Measurements from ENCODE around the gene SPOUT1. TPM values are rescaled to one million over a fixed set of nuclear protein-coding genes. Genes with fewer than 3 reads are reported as not detected.
A peak's percentile ranks its signal among the peaks of the same experiment; 100 is the strongest.

SPOUT1 gene
- total and polyA plus RNA-seq, 2 of the 13 experiments (the other 11 are each of a cell fraction or from before 2014, with no cell fraction given): 39.0 to 45.8 TPM

DNA sequence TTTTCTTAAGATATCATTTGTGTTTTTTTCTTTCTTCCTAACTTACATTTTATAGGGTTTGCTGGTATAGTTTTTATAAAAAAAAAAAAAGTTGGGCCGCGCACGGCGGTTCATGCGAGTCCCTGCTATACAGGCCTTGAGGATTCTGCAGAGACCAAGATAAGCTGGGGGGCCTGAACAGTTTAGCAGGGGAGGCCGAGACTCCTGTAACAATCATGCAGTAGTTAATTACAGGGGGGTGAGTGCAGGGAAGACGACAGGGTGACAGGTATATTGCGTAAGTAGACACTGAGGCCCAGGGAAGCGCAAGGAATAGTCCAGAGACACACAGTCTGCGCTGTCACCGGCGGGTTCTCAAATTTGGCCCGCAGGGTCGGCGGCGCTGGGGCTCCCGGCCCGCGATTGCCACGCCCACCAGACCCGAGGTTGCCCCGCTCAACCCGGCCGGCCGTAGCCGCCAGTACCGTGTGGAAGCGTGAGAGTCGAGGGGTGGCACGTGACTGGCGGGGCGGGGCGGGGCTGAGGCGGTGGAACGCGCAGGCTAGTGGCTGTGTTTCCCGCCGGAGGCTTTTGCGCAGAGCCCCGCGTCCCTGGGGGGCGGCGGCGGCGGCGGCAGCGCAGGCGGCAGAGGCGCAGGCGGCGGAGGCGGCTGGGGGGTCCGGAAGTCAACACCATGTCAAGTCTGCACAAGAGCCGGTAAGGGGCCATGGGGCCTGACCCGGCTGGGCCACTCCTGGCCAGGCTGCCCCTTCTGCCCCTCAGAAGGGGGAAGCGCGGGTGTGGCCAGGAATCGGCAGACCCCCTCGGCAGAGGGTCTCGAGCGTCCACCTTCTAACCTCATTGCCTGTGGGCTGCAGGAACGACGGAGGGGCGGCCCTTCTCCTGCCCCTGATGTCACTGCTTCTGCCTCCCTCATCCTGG lies 42.7 kb downstream of the SPOUT1 start, which contains the start of gene TBC1D13 (continued):
- TF ChIP-seq, protein P1, sequence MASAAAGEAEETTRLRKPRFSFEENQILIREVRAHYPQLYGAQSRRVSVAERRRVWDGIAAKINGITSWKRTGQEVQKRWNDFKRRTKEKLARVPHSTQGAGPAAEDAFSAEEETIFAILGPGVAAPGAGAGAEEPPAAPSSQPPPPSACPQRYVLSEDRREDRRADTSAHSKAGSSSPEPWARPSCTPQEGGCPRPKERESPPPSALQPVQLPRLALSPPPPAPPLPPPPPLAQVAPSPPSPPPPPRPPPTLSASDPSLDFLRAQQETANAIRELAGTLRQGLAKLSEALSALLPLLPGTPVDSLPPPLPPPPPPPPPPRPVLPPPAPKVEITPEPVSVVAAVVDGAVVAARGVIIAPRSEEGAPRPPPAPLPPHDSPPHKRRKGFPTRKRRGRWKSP (CRISPR knock-in tag; IDR thresholded peaks at IDR 0.05): peak; percentile 95
- TF ChIP-seq SMAD3 (CRISPR knock-in tag; IDR thresholded peaks at IDR 0.05) (peak; percentile 76), ARID5B (CRISPR knock-in tag; IDR thresholded peaks at IDR 0.05) (peak; percentile 82), ZBTB3 (CRISPR knock-in tag; IDR thresholded peaks at IDR 0.05; ENCODE audit: borderline replicate concordance, low read depth) (no peak), ZNF350 (CRISPR knock-in tag; IDR thresholded peaks at IDR 0.05; ENCODE audit: borderline replicate concordance, low read depth) (peak; percentile 94), ZFAT (CRISPR knock-in tag; conservative IDR thresholded peaks at IDR 0.05) (0 out of 2 replicates have a peak, but pooled peaks have one; percentile 70), KLF6 (CRISPR knock-in tag; IDR thresholded peaks at IDR 0.05) (peak; percentile 92), SRSF4 (IDR thresholded peaks at IDR 0.05; ENCODE audit: low read depth, low read length, poor library complexity, severe bottlenecking) (no peak), ZBTB20 (CRISPR knock-in tag; IDR thresholded peaks at IDR 0.05; ENCODE audit: borderline replicate concordance, low read depth) (peak; percentile 85), ZNF724P (CRISPR knock-in tag; IDR thresholded peaks at IDR 0.05; ENCODE audit: borderline replicate concordance) (peak; percentile 98), CBFB (CRISPR knock-in tag; IDR thresholded peaks at IDR 0.05) (peak; percentile 91), LCORL (IDR thresholded peaks at IDR 0.05) (no peak), LCORL (CRISPR knock-in tag; IDR thresholded peaks at IDR 0.05) (peak; percentile 73), ZSCAN30 (CRISPR knock-in tag; IDR thresholded peaks at IDR 0.05) (peak; percentile 94)
- TF ChIP-seq, protein P2, sequence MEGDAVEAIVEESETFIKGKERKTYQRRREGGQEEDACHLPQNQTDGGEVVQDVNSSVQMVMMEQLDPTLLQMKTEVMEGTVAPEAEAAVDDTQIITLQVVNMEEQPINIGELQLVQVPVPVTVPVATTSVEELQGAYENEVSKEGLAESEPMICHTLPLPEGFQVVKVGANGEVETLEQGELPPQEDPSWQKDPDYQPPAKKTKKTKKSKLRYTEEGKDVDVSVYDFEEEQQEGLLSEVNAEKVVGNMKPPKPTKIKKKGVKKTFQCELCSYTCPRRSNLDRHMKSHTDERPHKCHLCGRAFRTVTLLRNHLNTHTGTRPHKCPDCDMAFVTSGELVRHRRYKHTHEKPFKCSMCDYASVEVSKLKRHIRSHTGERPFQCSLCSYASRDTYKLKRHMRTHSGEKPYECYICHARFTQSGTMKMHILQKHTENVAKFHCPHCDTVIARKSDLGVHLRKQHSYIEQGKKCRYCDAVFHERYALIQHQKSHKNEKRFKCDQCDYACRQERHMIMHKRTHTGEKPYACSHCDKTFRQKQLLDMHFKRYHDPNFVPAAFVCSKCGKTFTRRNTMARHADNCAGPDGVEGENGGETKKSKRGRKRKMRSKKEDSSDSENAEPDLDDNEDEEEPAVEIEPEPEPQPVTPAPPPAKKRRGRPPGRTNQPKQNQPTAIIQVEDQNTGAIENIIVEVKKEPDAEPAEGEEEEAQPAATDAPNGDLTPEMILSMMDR (CRISPR knock-in tag; IDR thresholded peaks at IDR 0.05): peak; percentile 29; the same call in 1 of the 2 replicates
- TF ChIP-seq, protein P3, sequence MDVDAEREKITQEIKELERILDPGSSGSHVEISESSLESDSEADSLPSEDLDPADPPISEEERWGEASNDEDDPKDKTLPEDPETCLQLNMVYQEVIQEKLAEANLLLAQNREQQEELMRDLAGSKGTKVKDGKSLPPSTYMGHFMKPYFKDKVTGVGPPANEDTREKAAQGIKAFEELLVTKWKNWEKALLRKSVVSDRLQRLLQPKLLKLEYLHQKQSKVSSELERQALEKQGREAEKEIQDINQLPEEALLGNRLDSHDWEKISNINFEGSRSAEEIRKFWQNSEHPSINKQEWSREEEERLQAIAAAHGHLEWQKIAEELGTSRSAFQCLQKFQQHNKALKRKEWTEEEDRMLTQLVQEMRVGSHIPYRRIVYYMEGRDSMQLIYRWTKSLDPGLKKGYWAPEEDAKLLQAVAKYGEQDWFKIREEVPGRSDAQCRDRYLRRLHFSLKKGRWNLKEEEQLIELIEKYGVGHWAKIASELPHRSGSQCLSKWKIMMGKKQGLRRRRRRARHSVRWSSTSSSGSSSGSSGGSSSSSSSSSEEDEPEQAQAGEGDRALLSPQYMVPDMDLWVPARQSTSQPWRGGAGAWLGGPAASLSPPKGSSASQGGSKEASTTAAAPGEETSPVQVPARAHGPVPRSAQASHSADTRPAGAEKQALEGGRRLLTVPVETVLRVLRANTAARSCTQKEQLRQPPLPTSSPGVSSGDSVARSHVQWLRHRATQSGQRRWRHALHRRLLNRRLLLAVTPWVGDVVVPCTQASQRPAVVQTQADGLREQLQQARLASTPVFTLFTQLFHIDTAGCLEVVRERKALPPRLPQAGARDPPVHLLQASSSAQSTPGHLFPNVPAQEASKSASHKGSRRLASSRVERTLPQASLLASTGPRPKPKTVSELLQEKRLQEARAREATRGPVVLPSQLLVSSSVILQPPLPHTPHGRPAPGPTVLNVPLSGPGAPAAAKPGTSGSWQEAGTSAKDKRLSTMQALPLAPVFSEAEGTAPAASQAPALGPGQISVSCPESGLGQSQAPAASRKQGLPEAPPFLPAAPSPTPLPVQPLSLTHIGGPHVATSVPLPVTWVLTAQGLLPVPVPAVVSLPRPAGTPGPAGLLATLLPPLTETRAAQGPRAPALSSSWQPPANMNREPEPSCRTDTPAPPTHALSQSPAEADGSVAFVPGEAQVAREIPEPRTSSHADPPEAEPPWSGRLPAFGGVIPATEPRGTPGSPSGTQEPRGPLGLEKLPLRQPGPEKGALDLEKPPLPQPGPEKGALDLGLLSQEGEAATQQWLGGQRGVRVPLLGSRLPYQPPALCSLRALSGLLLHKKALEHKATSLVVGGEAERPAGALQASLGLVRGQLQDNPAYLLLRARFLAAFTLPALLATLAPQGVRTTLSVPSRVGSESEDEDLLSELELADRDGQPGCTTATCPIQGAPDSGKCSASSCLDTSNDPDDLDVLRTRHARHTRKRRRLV (CRISPR knock-in tag; IDR thresholded peaks at IDR 0.05): peak; percentile 62; the same call in 1 of the 2 replicates
